Stimulated activated CD4-positive, alpha-beta T cell treated with anti-CD3 and anti-CD28 coated beads, Interleukin-12 subunit alpha, Interleukin-12 subunit beta, amount 100 ng/mL, for 24 hours (primary cell): ENCODE measurements around the gene KIFC3.
"Not testable (repeated sequence)": the region's sequence is repeated elsewhere in the genome, so short reads cannot be mapped to it uniquely, and the experiment has no call there.

Experiments used
- DNase-seq, 2 experiments: peaks; one replicate each; pipeline ENCODE4 v3.0.0-alpha.2; 2020; ENCODE audit warnings: low read depth in 2 of 2

KIFC3 gene

GRCh38 chr16:57739756-57740422, 62.4 kb downstream of the KIFC3 start:
- DNase-seq = no peak

GRCh38 chr16:57738844-57739243, 63.4 kb downstream of the KIFC3 start:
- DNase-seq = no peak

GRCh38 chr16:57736419-57737351, 65.6 kb downstream of the KIFC3 start:
- DNase-seq = peak in 1 of 2 experiments; percentile 26

- DNase-seq = no peak
Observed at GRCh38 chr16:57735755-57736418, 66.4 kb downstream of the KIFC3 start, which contains the start of gene KATNB1. KATNB1 (plus strand) TSS chr16:57735770; CDS start chr16:57737244, 1,474 bp downstream.

GRCh38 chr16:57734925-57735754, 67.2 kb downstream of the KIFC3 start:
- peak; percentile 95 to 97 for DNase-seq

GRCh38 chr16:57734308-57734924, 67.9 kb downstream of the KIFC3 start:
- no peak for DNase-seq

GRCh38 chr16:57732714-57733113, 69.6 kb downstream of the KIFC3 start:
- DNase-seq = no peak

GRCh38 chr16:57732037-57732436, 70.3 kb downstream of the KIFC3 start:
- no peak for DNase-seq

GRCh38 chr16:57730771-57731730, 71.2 kb downstream of the KIFC3 start:
- DNase-seq = no peak

- not testable (repeated sequence) for DNase-seq
Observed at GRCh38 chr16:57729852-57730251, 72.4 kb downstream of the KIFC3 start.

- DNase-seq = no peak
Observed at GRCh38 chr16:57729182-57729484, 73.2 kb downstream of the KIFC3 start.

- DNase-seq = no peak
Observed at GRCh38 chr16:57728336-57729181, 73.7 kb downstream of the KIFC3 start.

- DNase-seq = no peak
Observed at GRCh38 chr16:57727610-57728009, 74.7 kb downstream of the KIFC3 start.

GRCh38 chr16:57726433-57726947, 75.8 kb downstream of the KIFC3 start:
- DNase-seq = no peak

- no peak for DNase-seq
Observed at GRCh38 chr16:57725976-57726375, 76.3 kb downstream of the KIFC3 start.

GRCh38 chr16:57725554-57725953, 76.7 kb downstream of the KIFC3 start:
- no peak for DNase-seq

- DNase-seq = no peak
Observed at GRCh38 chr16:57725151-57725550, 77.1 kb downstream of the KIFC3 start.

- no peak for DNase-seq
Observed at GRCh38 chr16:57724531-57724930, 77.8 kb downstream of the KIFC3 start.

GRCh38 chr16:57723170-57723569, 79.1 kb downstream of the KIFC3 start:
- DNase-seq = no peak
